Measurements from ENCODE around the gene BRCA1. TPM values are rescaled to one million over a fixed set of nuclear protein-coding genes. Genes with fewer than 3 reads are reported as not detected.

The BRCA1 gene
- total RNA-seq, 4 donors from 2014 or later = 14.4 to 31.9 (median 25.4) TPM

GRCh38 chr17:43024407-43025289 lies 100.5 kb downstream of the BRCA1 start, which contains the start of gene RND2:
RND2 (plus strand) TSS chr17:43025231; CDS start chr17:43025348, 117 bp downstream.
- TF ChIP-seq CTCF (IDR thresholded peaks at IDR 0.05) (peak; percentile 54 to 97 (median 86)), POLR2A (IDR thresholded peaks at IDR 0.05) (peak in 1 of 2 donors; percentile 67)
- Histone ChIP-seq H3K27me3 (no peaks in the 10 kb centered on the region), H3K4me1 (peaks cover 8 to 34% of the 10 kb centered on the region in 2 donors), H3K9me3 (no peaks in the 10 kb centered on the region), H3K36me3 (no peaks in the 10 kb centered on the region), H3K4me3 (replicated peaks in 1 of 3) (peak within 1 kb of the TSS; percentile 8 to 42 (median 30)), H3K27ac (peak within 1 kb of the TSS; percentile 52 to 80 (median 76))
- intact Hi-C loops (cut with DNase I) = loop anchor here (2.0 to 5.0 kb wide), 2 partner anchors 102 to 143 kb away; no protein-coding TSS in a partner anchor
- WGBS, 2 donors = 0% methylated on average over 26 to 32 of the region's 61 CpGs
- DNase-seq = peak; percentile 92 to 95

- H3K4me3 ChIP-seq (replicated peaks in 1 of 3) = peak within 1 kb of the TSS; percentile 72 to 98 (median 88)
- H3K9me3 ChIP-seq = no peaks in the 10 kb centered on the region
- peaks cover 0 to 10% of the 10 kb centered on the region in 2 donors for H3K36me3 ChIP-seq
- H3K27me3 ChIP-seq = no peaks in the 10 kb centered on the region
- WGBS, 2 donors = 1% methylated on average over 19 to 28 of the region's 80 CpGs
- intact Hi-C loops (cut with DNase I) = no loop called here
- TF ChIP-seq CTCF (IDR thresholded peaks at IDR 0.05) (no peak), POLR2A (IDR thresholded peaks at IDR 0.05) (peak; percentile 62 to 76)
- peak within 1 kb of the TSS; percentile 61 to 92 (median 84) for H3K27ac ChIP-seq
- peak; percentile 81 to 82 for DNase-seq
- H3K4me1 ChIP-seq = peaks cover 8 to 49% of the 10 kb centered on the region in 2 donors
Measured at GRCh38 chr17:43021741-43022512, 103.2 kb downstream of the BRCA1 start, which contains the start of gene VAT1. VAT1 (minus strand) TSS chr17:43022385; CDS start chr17:43022322, 63 bp downstream.

- TF ChIP-seq CTCF (IDR thresholded peaks at IDR 0.05) = no peak
- TF ChIP-seq POLR2A (IDR thresholded peaks at IDR 0.05) = peak in 1 of 2 donors; percentile 35
- peaks cover 3 to 18% of the 10 kb centered on the region in 2 donors for H3K36me3 ChIP-seq
- H3K27me3 ChIP-seq = no peaks in the 10 kb centered on the region
- H3K4me3 ChIP-seq (replicated peaks in 1 of 3) = peak overlapping the region; percentile 72 to 98 (median 88)
- peak overlapping the region; percentile 61 to 92 (median 84) for H3K27ac ChIP-seq
- H3K9me3 ChIP-seq = no peaks in the 10 kb centered on the region
- peak; percentile 73 to 75 for DNase-seq
- intact Hi-C loops (cut with DNase I) = no loop called here
- 20 to 28% methylated on average over 31 to 35 of the region's 40 CpGs for WGBS, 2 donors
- H3K4me1 ChIP-seq = peaks cover 8 to 55% of the 10 kb centered on the region in 2 donors
Measured at GRCh38 chr17:43020789-43021740, 104.1 kb downstream of the BRCA1 start.

- 76 to 78% methylated on average over 6 of the region's 6 CpGs for WGBS, 2 donors
- H3K27me3 ChIP-seq = no peaks in the 10 kb centered on the region
- H3K9me3 ChIP-seq = no peaks in the 10 kb centered on the region
- intact Hi-C loops (cut with DNase I) = no loop called here
- no peak for DNase-seq
- H3K36me3 ChIP-seq = peaks cover 3 to 21% of the 10 kb centered on the region in 2 donors
- H3K27ac ChIP-seq = peak overlapping the region in 2 of 3 donors; percentile 61 to 92
- H3K4me1 ChIP-seq = peaks cover 5 to 50% of the 10 kb centered on the region in 2 donors
- no peak for TF ChIP-seq CTCF (IDR thresholded peaks at IDR 0.05)
- no peak for TF ChIP-seq POLR2A (IDR thresholded peaks at IDR 0.05)
- no peak overlapping the region for H3K4me3 ChIP-seq (replicated peaks in 1 of 3)
Measured at GRCh38 chr17:43020030-43020621, 105.0 kb downstream of the BRCA1 start.

Data from thyroid gland (tissue), 4 donors.